Measurements from ENCODE around the gene FBXO31. TPM values are rescaled to one million over a fixed set of nuclear protein-coding genes. Genes with fewer than 3 reads are reported as not detected.

The FBXO31 gene
- total and polyA plus RNA-seq, 10 of the 15 experiments (the other 5 are each of a cell fraction or from before 2014, with no cell fraction given), result 0.19 to 33.1 (median 10.3) TPM

- no peak for TF ChIP-seq CUX1 (IDR thresholded peaks at IDR 0.05; ENCODE audit: insufficient replicate concordance, low read depth, low read length)
- TF ChIP-seq RELB (IDR thresholded peaks at IDR 0.05; ENCODE audit: low read depth), result no peak
- no peak for TF ChIP-seq POLR2A (IDR thresholded peaks at IDR 0.05; ENCODE audit: low read depth, low read length)
- no peak for TF ChIP-seq E2F8 (IDR thresholded peaks at IDR 0.05; ENCODE audit: low read depth, partially characterized antibody)
- TF ChIP-seq ZBTB11 (CRISPR knock-in tag; IDR thresholded peaks at IDR 0.05), result no peak
- no peak for TF ChIP-seq ZZZ3 (IDR thresholded peaks at IDR 0.05; ENCODE audit: control insufficient read depth, insufficient read length, low read depth)
- no peak for TF ChIP-seq NR2C2 (IDR thresholded peaks at IDR 0.05; ENCODE audit: borderline replicate concordance, control insufficient read depth, insufficient read length, low read depth)
- TF ChIP-seq KDM1A (IDR thresholded peaks at IDR 0.05; ENCODE audit: borderline replicate concordance), result no peak
- no peak for TF ChIP-seq CHD1 (IDR thresholded peaks at IDR 0.05; ENCODE audit: low read depth, low read length)
- no peak for TF ChIP-seq NFYA (IDR thresholded peaks at IDR 0.05; ENCODE audit: borderline replicate concordance, low read depth, low read length)
These were observed 28.0 kb upstream of the FBXO31 start (continued) for GRCh38 chr16:87411375-87412271.
